Suprapubic skin (tissue), 4 donors: Measurements from ENCODE around the gene TELO2. TPM values are rescaled to one million over a fixed set of nuclear protein-coding genes. Genes with fewer than 3 reads are reported as not detected.

Experiments
- DNase-seq, 2 donors: peaks; one replicate each; pipeline ENCODE4 v3.0.0-alpha.2; 2019; ENCODE audit warnings: low spot score in 2 of 2
- H3K27ac ChIP-seq: fragments of 200-600 bp; sonication (generic); one replicate; pipeline ENCODE4 v1.5.1; 2019
- H3K27me3 ChIP-seq: fragments of 200-600 bp; sonication (generic); one replicate; pipeline ENCODE4 v1.5.1; 2019
- H3K36me3 ChIP-seq: fragments of 200-600 bp; sonication (generic); one replicate; pipeline ENCODE4 v1.5.1; 2019
- H3K4me1 ChIP-seq: fragments of 200-600 bp; sonication (generic); one replicate; pipeline ENCODE4 v1.5.1; 2019
- H3K4me3 ChIP-seq: fragments of 200-600 bp; sonication (generic); one replicate; pipeline ENCODE4 v1.5.1; 2019; ENCODE audit warnings: mild to moderate bottlenecking
- H3K9me3 ChIP-seq: fragments of 200-600 bp; sonication (generic); one replicate; pipeline ENCODE4 v1.5.1; 2019
- CTCF ChIP-seq, 2 donors: fragments of 200-600 bp in 1 of 2; fragments of 450-650 bp in 1 of 2; sonication (generic) in 1 of 2; IDR thresholded peaks; one replicate each; pipeline ENCODE4 v1.5.1; 2016 to 2019; ENCODE audit warnings: antibody characterized with exemption in 2 of 2, mild to moderate bottlenecking in 1 of 2, moderate library complexity in 1 of 2
- EP300 ChIP-seq: sonication (generic); formaldehyde crosslinking; IDR thresholded peaks from one replicate; pipeline ENCODE4 v1.6.1; 2017; ENCODE audit warnings: antibody characterized with exemption
- POLR2A ChIP-seq, 2 donors: fragments of 450-650 bp; IDR thresholded peaks; one replicate each; pipeline ENCODE4 v1.6.1; 2017; ENCODE audit warnings: antibody characterized with exemption in 2 of 2, mild to moderate bottlenecking in 2 of 2, moderate library complexity in 2 of 2
- POLR2AphosphoS5 ChIP-seq, 3 donors: sonication (generic); formaldehyde crosslinking; IDR thresholded peaks; one replicate each; pipeline ENCODE4 v1.6.1; 2017; ENCODE audit warnings: antibody characterized with exemption in 3 of 3
- WGBS: methylation state at CpG from one replicate; pipeline ENCODE4 v1.1.5; 2018; 5-methylcytosine and 5-hydroxymethylcytosine counted together
- total RNA-seq, 4 donors: library from RNA; depleted of rRNA; stranded (reverse); fragments of >200 nt; gene quantifications; one replicate each; pipeline ENCODE4 v1.1.0, GENCODE V29; 2016

The TELO2 gene
- total RNA-seq, 4 donors from 2014 or later = 28.1 to 86.1 (median 35.2) TPM

GRCh38 chr16:1554826-1555445 lies 61.8 kb downstream of the TELO2 start:
- TF ChIP-seq POLR2AphosphoS5 (IDR thresholded peaks at IDR 0.05) (no peak), CTCF (IDR thresholded peaks at IDR 0.05) (no peak), POLR2A (IDR thresholded peaks at IDR 0.05) (no peak), EP300 (no peak)
- no peaks in the 10 kb centered on the region for H3K9me3 ChIP-seq
- H3K27me3 ChIP-seq = no peaks in the 10 kb centered on the region
- 94% methylated on average over 34 of the region's 34 CpGs for WGBS
- no peak for DNase-seq
- H3K4me1 ChIP-seq = peaks cover 30% of the 10 kb centered on the region
- peaks cover 51% of the 10 kb centered on the region for H3K36me3 ChIP-seq
- H3K27ac ChIP-seq = no peak overlapping the region
- H3K4me3 ChIP-seq = no peak overlapping the region

DNA sequence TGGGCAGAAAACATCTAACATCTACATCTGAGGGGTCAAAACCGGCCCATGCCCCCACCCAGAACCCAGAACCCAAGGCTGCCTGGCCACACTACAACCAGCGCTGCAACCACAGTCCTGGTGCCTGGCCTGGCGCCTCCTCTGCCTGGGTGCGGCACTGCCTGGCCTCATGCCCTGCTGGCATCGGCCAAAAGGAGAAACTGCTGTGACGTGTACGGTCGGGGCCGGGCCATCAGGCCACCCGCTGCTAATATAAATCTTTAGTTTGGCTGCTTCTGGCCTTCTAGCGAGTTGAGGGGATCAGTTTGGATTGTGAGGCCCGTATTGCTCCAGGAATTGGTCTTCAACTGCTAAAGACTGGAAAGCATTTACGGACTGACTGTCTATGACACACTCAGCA lies 63.1 kb downstream of the TELO2 start:
- 33% methylated on average over 11 of the region's 13 CpGs for WGBS
- no peak for TF ChIP-seq POLR2A (IDR thresholded peaks at IDR 0.05)
- TF ChIP-seq POLR2AphosphoS5 (IDR thresholded peaks at IDR 0.05) = no peak
- TF ChIP-seq CTCF (IDR thresholded peaks at IDR 0.05) = peak in 1 of 2 donors; percentile 20
- Histone ChIP-seq H3K27me3 (no peaks in the 10 kb centered on the region), H3K36me3 (peaks cover 58% of the 10 kb centered on the region), H3K9me3 (no peaks in the 10 kb centered on the region), H3K4me3 (no peak overlapping the region), H3K27ac (no peak overlapping the region), H3K4me1 (peaks cover 19% of the 10 kb centered on the region)
- DNase-seq = no peak

- no peak overlapping the region for H3K27ac ChIP-seq
- no peak for TF ChIP-seq POLR2AphosphoS5 (IDR thresholded peaks at IDR 0.05)
- no peak for TF ChIP-seq CTCF (IDR thresholded peaks at IDR 0.05)
- TF ChIP-seq POLR2A (IDR thresholded peaks at IDR 0.05) = no peak
- TF ChIP-seq EP300 = no peak
- no peak overlapping the region for H3K4me3 ChIP-seq
- peaks cover 19% of the 10 kb centered on the region for H3K4me1 ChIP-seq
- WGBS = 90% methylated on average over 16 of the region's 16 CpGs
- peaks cover 61% of the 10 kb centered on the region for H3K36me3 ChIP-seq
- no peaks in the 10 kb centered on the region for H3K9me3 ChIP-seq
- DNase-seq = no peak
- H3K27me3 ChIP-seq = no peaks in the 10 kb centered on the region
These were observed 63.9 kb downstream of the TELO2 start for GRCh38 chr16:1557074-1557473.

DNA sequence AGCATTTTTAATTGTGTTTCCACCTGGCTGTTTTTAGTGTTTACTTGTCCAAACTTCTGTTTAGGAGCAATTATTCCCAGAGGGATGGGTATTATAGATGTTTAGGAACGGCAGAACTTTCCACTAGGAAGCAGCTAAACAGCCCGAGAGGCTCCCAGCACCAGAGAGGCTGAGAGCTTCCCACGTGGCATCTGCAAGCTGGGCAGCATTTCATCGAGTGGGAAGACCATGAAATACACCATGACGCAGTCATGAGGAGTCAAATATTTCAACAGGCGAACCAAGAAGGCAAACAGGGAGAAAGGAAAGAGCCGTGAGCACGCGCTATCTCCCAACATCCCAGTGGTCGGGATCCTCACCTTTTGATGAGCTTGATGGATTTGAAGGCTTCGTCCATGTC lies 64.4 kb downstream of the TELO2 start:
- 91% methylated on average over 11 of the region's 11 CpGs for WGBS
- TF ChIP-seq CTCF (IDR thresholded peaks at IDR 0.05) (no peak), POLR2AphosphoS5 (IDR thresholded peaks at IDR 0.05) (no peak), EP300 (no peak), POLR2A (IDR thresholded peaks at IDR 0.05) (no peak)
- DNase-seq = no peak
- Histone ChIP-seq H3K36me3 (peaks cover 65% of the 10 kb centered on the region), H3K27me3 (no peaks in the 10 kb centered on the region), H3K4me3 (no peak overlapping the region), H3K27ac (no peak overlapping the region), H3K9me3 (no peaks in the 10 kb centered on the region), H3K4me1 (peaks cover 19% of the 10 kb centered on the region)

- TF ChIP-seq POLR2AphosphoS5 (IDR thresholded peaks at IDR 0.05) = no peak
- no peak for TF ChIP-seq POLR2A (IDR thresholded peaks at IDR 0.05)
- no peak for TF ChIP-seq CTCF (IDR thresholded peaks at IDR 0.05)
- TF ChIP-seq EP300 = no peak
- Histone ChIP-seq H3K36me3 (peaks cover 79% of the 10 kb centered on the region), H3K9me3 (no peaks in the 10 kb centered on the region), H3K4me3 (no peak overlapping the region), H3K4me1 (peaks cover 15% of the 10 kb centered on the region), H3K27ac (no peak overlapping the region), H3K27me3 (no peaks in the 10 kb centered on the region)
- WGBS = 85% methylated on average over 18 of the region's 18 CpGs
- no peak for DNase-seq
These were observed 66.4 kb downstream of the TELO2 start for GRCh38 chr16:1559446-1559975.

Other genes with a start within 250 kb of the TELO2 start
- gene TPSD1, start 237.3 kb upstream of the TELO2 start, total RNA-seq = 10 to 100 TPM in 1 of 4 donors, under 1 TPM in 2, not detected in 1; 0.38 to 11.6 (median 0.83) TPM
- 100 to 1,000 TPM in 3 of 4 donors, 10 to 100 TPM in 1; 72.0 to 165 (median 107) TPM for gene UBE2I, start 183.7 kb upstream of the TELO2 start, total RNA-seq
- gene BAIAP3, start 159.7 kb upstream of the TELO2 start, total RNA-seq = 1 to 10 TPM in 3 of 4 donors, under 1 TPM in 1; 0.87 to 6.2 (median 2.5) TPM
- 10 to 100 TPM; 48.5 to 70.2 (median 62.1) TPM for gene TSR3, start 141.5 kb upstream of the TELO2 start, total RNA-seq
- 10 to 100 TPM; 53.7 to 84.0 (median 69.5) TPM for gene GNPTG, start 141.4 kb upstream of the TELO2 start, total RNA-seq
- gene UNKL, start 78.7 kb upstream of the TELO2 start, total RNA-seq = 10 to 100 TPM; 13.0 to 81.0 (median 33.4) TPM
- gene UQCC4, start 72.6 kb upstream of the TELO2 start, total RNA-seq = 10 to 100 TPM; 13.1 to 41.0 (median 29.3) TPM
- gene PERCC1, start 62.3 kb upstream of the TELO2 start, total RNA-seq = 1 to 10 TPM in 1 of 4 donors, not detected in 3; 1.3 TPM
- 1 to 10 TPM in 1 of 4 donors, under 1 TPM in 2, not detected in 1; 0.34 to 3.5 (median 0.39) TPM for gene CCDC154, start 48.8 kb upstream of the TELO2 start, total RNA-seq
- gene CLCN7, start 18.3 kb upstream of the TELO2 start, total RNA-seq = 100 to 1,000 TPM in 2 of 4 donors, 10 to 100 TPM in 2; 61.1 to 134 (median 100) TPM
- not detected for gene PTX4, start 4.4 kb upstream of the TELO2 start, total RNA-seq
- 10 to 100 TPM in 3 of 4 donors, 1 to 10 TPM in 1; 7.6 to 26.6 (median 18.8) TPM for gene TMEM204, start 40.3 kb downstream of the TELO2 start, total RNA-seq
- gene IFT140, start 118.7 kb downstream of the TELO2 start, total RNA-seq = 10 to 100 TPM; 13.8 to 38.4 (median 17.0) TPM
- gene CRAMP1, start 119.0 kb downstream of the TELO2 start, total RNA-seq = 10 to 100 TPM; 15.7 to 39.3 (median 26.1) TPM
- 10 to 100 TPM; 22.6 to 59.2 (median 35.0) TPM for gene JPT2, start 184.9 kb downstream of the TELO2 start, total RNA-seq
- 100 to 1,000 TPM in 1 of 4 donors, 10 to 100 TPM in 3; 56.0 to 206 (median 82.1) TPM for gene MAPK8IP3, start 212.8 kb downstream of the TELO2 start, total RNA-seq